HepG2 (cell line): ENCODE data around the gene DLG2.

ENCODE experiments used
- CHD4 ChIP-seq: fragments of 200-600 bp; sonication (generic); IDR thresholded peaks from 2 replicates; pipeline ENCODE4 v1.7.0; 2017; ENCODE audit warnings: mild to moderate bottlenecking, low read length, borderline replicate concordance
- HHEX ChIP-seq: IDR thresholded peaks from 2 replicates; pipeline ENCODE4 v1.6.1; 2016; ENCODE audit warnings: control low read depth
- MXI1 ChIP-seq: IDR thresholded peaks from 3 replicates; pipeline ENCODE4 v1.6.1; 2012; ENCODE audit warnings: low read depth, low read length, inconsistent platforms, borderline replicate concordance
- TEAD2 ChIP-seq: sonication (generic); formaldehyde crosslinking; IDR thresholded peaks from 2 replicates; pipeline ENCODE4 v1.9.0; 2021; ENCODE audit warnings: missing genetic modification reagents
- ZNF850 ChIP-seq: sonication (generic); formaldehyde crosslinking; conservative IDR thresholded peaks from 2 replicates; pipeline ENCODE4 v1.9.0; 2021; ENCODE audit warnings: mild to moderate bottlenecking, missing genetic modification reagents
- TF ChIP-seq, protein P1 (sequence below): IDR thresholded peaks from 2 replicates; pipeline ENCODE4 v1.6.1; 2016; ENCODE audit warnings: missing compliant biosample characterization, missing genetic modification reagents, borderline replicate concordance
- TF ChIP-seq, protein P2 (sequence below): sonication (generic); formaldehyde crosslinking; IDR thresholded peaks from 2 replicates; pipeline ENCODE4 v1.9.0; 2021; ENCODE audit warnings: missing genetic modification reagents, borderline replicate concordance

DNA sequence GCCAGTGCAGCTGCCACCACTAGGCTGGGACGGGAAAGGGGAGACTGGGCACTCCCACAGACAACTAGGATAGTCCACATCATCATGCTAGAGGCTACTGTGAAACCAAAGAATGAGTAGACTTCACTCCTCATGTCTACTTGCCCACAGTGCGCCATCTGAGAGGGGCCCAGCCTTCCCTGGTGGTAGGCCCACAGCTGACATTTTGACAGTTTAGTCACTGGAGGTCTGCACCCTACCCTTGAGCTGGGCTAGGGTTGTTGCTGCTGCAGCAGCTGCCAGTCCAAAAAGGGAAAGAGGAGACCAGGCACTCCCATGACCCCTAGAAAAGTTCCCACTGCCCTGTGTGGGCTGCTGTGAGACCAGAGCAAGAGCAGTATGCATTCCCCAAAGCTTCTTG lies 141.2 kb downstream of the DLG2 start:
- TF ChIP-seq TEAD2 (CRISPR knock-in tag) (no peak), ZNF850 (CRISPR knock-in tag) (no peak), HHEX (CRISPR knock-in tag) (no peak), MXI1 (no peak), CHD4 (no peak)
- TF ChIP-seq, protein P1, sequence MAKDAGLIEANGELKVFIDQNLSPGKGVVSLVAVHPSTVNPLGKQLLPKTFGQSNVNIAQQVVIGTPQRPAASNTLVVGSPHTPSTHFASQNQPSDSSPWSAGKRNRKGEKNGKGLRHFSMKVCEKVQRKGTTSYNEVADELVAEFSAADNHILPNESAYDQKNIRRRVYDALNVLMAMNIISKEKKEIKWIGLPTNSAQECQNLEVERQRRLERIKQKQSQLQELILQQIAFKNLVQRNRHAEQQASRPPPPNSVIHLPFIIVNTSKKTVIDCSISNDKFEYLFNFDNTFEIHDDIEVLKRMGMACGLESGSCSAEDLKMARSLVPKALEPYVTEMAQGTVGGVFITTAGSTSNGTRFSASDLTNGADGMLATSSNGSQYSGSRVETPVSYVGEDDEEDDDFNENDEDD, result no peak
- TF ChIP-seq, protein P2, sequence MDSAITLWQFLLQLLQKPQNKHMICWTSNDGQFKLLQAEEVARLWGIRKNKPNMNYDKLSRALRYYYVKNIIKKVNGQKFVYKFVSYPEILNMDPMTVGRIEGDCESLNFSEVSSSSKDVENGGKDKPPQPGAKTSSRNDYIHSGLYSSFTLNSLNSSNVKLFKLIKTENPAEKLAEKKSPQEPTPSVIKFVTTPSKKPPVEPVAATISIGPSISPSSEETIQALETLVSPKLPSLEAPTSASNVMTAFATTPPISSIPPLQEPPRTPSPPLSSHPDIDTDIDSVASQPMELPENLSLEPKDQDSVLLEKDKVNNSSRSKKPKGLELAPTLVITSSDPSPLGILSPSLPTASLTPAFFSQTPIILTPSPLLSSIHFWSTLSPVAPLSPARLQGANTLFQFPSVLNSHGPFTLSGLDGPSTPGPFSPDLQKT (CRISPR knock-in tag), result no peak
